Neural cell (in vitro differentiated cells): ENCODE results near the gene TMEM225. TPM values are rescaled to one million over a fixed set of nuclear protein-coding genes. Genes with fewer than 3 reads are reported as not detected.

ENCODE experiments used
- H2AFZ ChIP-seq: fragments of 200-600, 300-800 bp; sonication (generic), shearing (Covaris generic); 2 replicates; pipeline ENCODE4 v1.6.0; 2014; ENCODE audit warnings: low read depth, mild to moderate bottlenecking, antibody characterized with exemption, low read length, moderate library complexity
- H3F3A ChIP-seq: fragments of 200-600 bp; shearing (Covaris generic); 2 replicates; pipeline ENCODE4 v1.6.1; 2016; ENCODE audit warnings: mild to moderate bottlenecking, moderate library complexity, mixed read lengths, antibody characterized with exemption, low read length; ENCODE audit not compliant: insufficient read depth, poor library complexity, severe bottlenecking
- H3K27ac ChIP-seq: fragments of 200-600, 300-800 bp; sonication (generic), shearing (Covaris generic); 2 replicates; pipeline ENCODE4 v1.5.1; 2014; ENCODE audit warnings: mild to moderate bottlenecking, low read length, moderate library complexity
- H3K27me3 ChIP-seq: fragments of 300-800, 200-600 bp; sonication (generic), shearing (Covaris generic); 2 replicates; pipeline ENCODE4 v1.6.0; 2014; ENCODE audit warnings: mild to moderate bottlenecking, low read depth, low read length, moderate library complexity; ENCODE audit not compliant: insufficient read depth
- H3K36me3 ChIP-seq: fragments of 300-800, 200-600 bp; sonication (generic), shearing (Covaris generic); 2 replicates; pipeline ENCODE4 v1.5.1; 2014; ENCODE audit warnings: mild to moderate bottlenecking, antibody characterized with exemption, low read length, moderate library complexity; ENCODE audit not compliant: insufficient read depth
- H3K4me2 ChIP-seq: fragments of 300-800, 200-600 bp; sonication (generic), shearing (Covaris generic); 2 replicates; pipeline ENCODE4 v1.6.0; 2014; ENCODE audit warnings: mild to moderate bottlenecking, low read length
- H3K4me3 ChIP-seq: fragments of 300-800, 200-600 bp; sonication (generic), shearing (Covaris generic); 2 replicates; pipeline ENCODE4 v1.5.1; 2014; ENCODE audit warnings: mild to moderate bottlenecking, low read length, moderate library complexity
- H3K79me2 ChIP-seq: fragments of 200-600 bp; shearing (Covaris generic); replicated peaks from 2 replicates; pipeline ENCODE4 v1.6.0; 2014; ENCODE audit warnings: mild to moderate bottlenecking, low read length, moderate library complexity; ENCODE audit not compliant: insufficient read depth
- H3K9ac ChIP-seq: fragments of 300-800, 200-600 bp; sonication (generic), shearing (Covaris generic); 2 replicates; pipeline ENCODE4 v1.6.1; 2016; ENCODE audit warnings: mild to moderate bottlenecking, low read length, mixed read lengths
- H3K9me2 ChIP-seq: fragments of 200-600 bp; shearing (Covaris generic); 2 replicates; pipeline ENCODE4 v1.6.1; 2016; ENCODE audit warnings: mild to moderate bottlenecking, low read length, mixed read lengths; ENCODE audit not compliant: insufficient read depth
- H3K9me3 ChIP-seq: fragments of 200-600, 300-800 bp; sonication (generic), shearing (Covaris generic); 2 replicates; pipeline ENCODE4 v1.6.1; 2016; ENCODE audit warnings: mild to moderate bottlenecking, mixed run types, low read length, moderate library complexity, mixed read lengths
- H4K20me1 ChIP-seq: fragments of 200-600 bp; shearing (Covaris generic); 2 replicates; pipeline ENCODE4 v1.6.1; 2016; ENCODE audit warnings: mild to moderate bottlenecking, mixed run types; ENCODE audit not compliant: insufficient read depth
- CTCF ChIP-seq: fragments of 450-650 bp; IDR thresholded peaks from 2 replicates; pipeline ENCODE4 v1.5.1; 2014; ENCODE audit warnings: antibody characterized with exemption, mild to moderate bottlenecking, moderate library complexity; ENCODE audit not compliant: poor library complexity, severe bottlenecking
- EP300 ChIP-seq: fragments of 450-650 bp; conservative IDR thresholded peaks from 2 replicates; pipeline ENCODE4 v1.6.1; 2014; ENCODE audit warnings: antibody characterized with exemption, mild to moderate bottlenecking, moderate library complexity; ENCODE audit not compliant: poor library complexity, severe bottlenecking
- EZH2 ChIP-seq: fragments of 200-600, 300-800 bp; shearing (Covaris generic), sonication (generic); IDR thresholded peaks from 2 replicates; pipeline ENCODE4 v1.6.1; 2014; ENCODE audit warnings: antibody characterized with exemption, low read length, borderline replicate concordance, mild to moderate bottlenecking; ENCODE audit not compliant: insufficient read depth, poor library complexity, severe bottlenecking
- MXI1 ChIP-seq: fragments of 450-650 bp; conservative IDR thresholded peaks from 2 replicates; pipeline ENCODE4 v1.6.1; 2014; ENCODE audit warnings: antibody characterized with exemption, mild to moderate bottlenecking; ENCODE audit not compliant: poor library complexity, severe bottlenecking
- POLR2AphosphoS5 ChIP-seq: IDR thresholded peaks from 2 replicates; pipeline ENCODE4 v1.6.1; 2012
- RAD21 ChIP-seq: fragments of 450-650 bp; conservative IDR thresholded peaks from 2 replicates; pipeline ENCODE4 v1.6.1; 2014; ENCODE audit warnings: antibody characterized with exemption, mild to moderate bottlenecking, moderate library complexity
- REST ChIP-seq: IDR thresholded peaks from 2 replicates; pipeline ENCODE4 v1.6.1; 2012; ENCODE audit warnings: borderline replicate concordance
- SMC3 ChIP-seq: fragments of 450-650 bp; conservative IDR thresholded peaks from 2 replicates; pipeline ENCODE4 v1.6.1; 2014; ENCODE audit warnings: antibody characterized with exemption, mild to moderate bottlenecking, moderate library complexity; ENCODE audit not compliant: poor library complexity
- TAF1 ChIP-seq: IDR thresholded peaks from 2 replicates; pipeline ENCODE4 v1.6.1; 2012; ENCODE audit warnings: low read depth
- polyA plus RNA-seq: library from polyadenylated mRNA; depleted of rRNA; stranded (reverse); fragments of >200 nt; gene quantifications from 2 replicates; pipeline ENCODE4 v1.2.3, GENCODE V29; 2014

The TMEM225 gene
- polyA plus RNA-seq, 1 donor from 2014 or later, result not detected

GRCh38 chr11:123838199-123838598 lies 47.3 kb downstream of the TMEM225 start:
- TF ChIP-seq RAD21 (no peak), EP300 (no peak), TAF1 (no peak), REST (no peak), CTCF (no peak), MXI1 (no peak), SMC3 (no peak), EZH2 (no peak), POLR2AphosphoS5 (no peak)
- no peaks in the 10 kb centered on the region for H3K79me2 ChIP-seq
- H3K27me3 ChIP-seq, result no peaks in the 10 kb centered on the region
- H3K27ac ChIP-seq, result no peak overlapping the region
- no peaks in the 10 kb centered on the region for H3K9me3 ChIP-seq
- no peaks in the 10 kb centered on the region for H3F3A ChIP-seq
- no peak overlapping the region for H2AFZ ChIP-seq
- H3K4me2 ChIP-seq, result no peak overlapping the region
- H3K9me2 ChIP-seq, result no peaks in the 10 kb centered on the region
- no peak overlapping the region for H3K9ac ChIP-seq
- no peaks in the 10 kb centered on the region for H3K36me3 ChIP-seq
- H3K4me3 ChIP-seq, result no peak overlapping the region
- H4K20me1 ChIP-seq, result no peaks in the 10 kb centered on the region

- Histone ChIP-seq H3K4me2 (no peak overlapping the region), H3K27ac (no peak overlapping the region), H3K36me3 (no peaks in the 10 kb centered on the region), H3F3A (no peaks in the 10 kb centered on the region), H3K4me3 (no peak overlapping the region), H3K9me3 (no peaks in the 10 kb centered on the region), H2AFZ (no peak overlapping the region), H3K79me2 (no peaks in the 10 kb centered on the region), H3K9ac (no peak overlapping the region), H3K9me2 (no peaks in the 10 kb centered on the region), H3K27me3 (no peaks in the 10 kb centered on the region), H4K20me1 (no peaks in the 10 kb centered on the region)
- TF ChIP-seq POLR2AphosphoS5, result no peak
- TF ChIP-seq EP300, result no peak
- no peak for TF ChIP-seq EZH2
- TF ChIP-seq CTCF, result no peak
- TF ChIP-seq MXI1, result no peak
- no peak for TF ChIP-seq RAD21
- no peak for TF ChIP-seq TAF1
- no peak for TF ChIP-seq SMC3
- TF ChIP-seq REST, result no peak
Measured at GRCh38 chr11:123833095-123833494, 52.4 kb downstream of the TMEM225 start.
